Prostate gland (tissue), 2 donors: ENCODE data around the gene WDR88.

Source experiments
- CTCF ChIP-seq, 4 experiments: fragments of 200-600 bp in 2 of 4; fragments of 450-650 bp in 2 of 4; sonication (generic) in 2 of 4; IDR thresholded peaks; 1 replicate in 3 of 4; 2 replicates in 1 of 4; pipeline ENCODE4 v1.5.1; 2016 to 2019; ENCODE audit warnings: antibody characterized with exemption in 4 of 4, mild to moderate bottlenecking in 2 of 4, moderate library complexity in 2 of 4
- POLR2AphosphoS5 ChIP-seq: sonication (generic); formaldehyde crosslinking; IDR thresholded peaks from one replicate; pipeline ENCODE4 v1.6.1; 2017; ENCODE audit warnings: antibody characterized with exemption

- TF ChIP-seq CTCF (IDR thresholded peaks at IDR 0.05) (no peak), POLR2AphosphoS5 (no peak)
Measured at GRCh38 chr19:33171916-33172359, 40.0 kb downstream of the WDR88 start.
